GM19099 (cell line): ENCODE results near the gene PES1.
A peak's percentile ranks its signal among the peaks of the same experiment; 100 is the strongest.

Experiments
- POLR2A ChIP-seq: IDR thresholded peaks from 3 replicates; pipeline ENCODE4 v1.6.1; 2011; ENCODE audit warnings: low read depth; ENCODE audit not compliant: insufficient read length; ENCODE audit errors: extremely low read depth

The PES1 gene

DNA sequence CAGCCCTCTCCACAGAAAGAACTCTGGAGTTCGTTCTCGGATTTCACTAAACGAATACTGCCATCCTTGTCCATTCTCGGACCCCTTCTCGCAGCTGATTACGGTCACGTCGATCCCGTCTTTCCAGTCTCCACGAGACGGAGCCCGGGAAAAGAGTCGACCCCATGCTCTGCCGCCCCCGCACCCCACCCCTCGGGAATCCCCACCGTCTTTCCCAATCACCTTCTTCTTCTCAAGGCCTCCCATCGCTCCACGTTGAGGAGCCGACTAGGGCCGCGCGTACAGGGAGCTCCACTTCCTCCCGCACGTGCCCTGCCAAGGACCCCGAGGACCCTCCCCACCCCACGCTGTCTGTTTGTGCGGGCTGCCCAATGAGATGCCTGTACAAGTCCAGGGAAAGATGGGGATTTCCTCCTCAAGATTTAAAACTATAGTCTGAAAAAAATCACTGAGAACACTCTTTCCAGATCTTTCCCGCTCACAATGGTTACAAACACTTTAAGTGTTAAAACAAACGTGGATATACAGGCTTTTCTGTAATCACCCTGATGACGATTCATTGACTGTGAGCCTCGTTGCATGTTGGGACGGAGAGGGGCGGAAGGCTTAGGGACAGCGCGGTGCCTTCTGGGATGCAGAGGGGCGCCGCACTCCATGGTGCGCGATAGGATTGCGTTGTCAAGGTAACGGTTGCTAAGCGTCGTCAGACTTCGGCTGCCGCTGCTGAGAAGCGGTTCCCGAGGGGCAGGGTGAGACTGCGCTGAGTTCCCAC is at the start of gene PES1:
Gene PES1 (minus strand): TSS at position 323 of the 772 bp plus-strand sequence. CDS start 77 bp downstream, at position 246.
- peak; percentile 74 for TF ChIP-seq POLR2A

GRCh38 chr22:30640839-30641430 is 49.2 kb upstream of the PES1 start:
- no peak for TF ChIP-seq POLR2A

- TF ChIP-seq POLR2A, result no peak
Measured at GRCh38 chr22:30640361-30640760, 48.7 kb upstream of the PES1 start.

- no peak for TF ChIP-seq POLR2A
Measured at GRCh38 chr22:30637701-30638114, 46.0 kb upstream of the PES1 start.

DNA sequence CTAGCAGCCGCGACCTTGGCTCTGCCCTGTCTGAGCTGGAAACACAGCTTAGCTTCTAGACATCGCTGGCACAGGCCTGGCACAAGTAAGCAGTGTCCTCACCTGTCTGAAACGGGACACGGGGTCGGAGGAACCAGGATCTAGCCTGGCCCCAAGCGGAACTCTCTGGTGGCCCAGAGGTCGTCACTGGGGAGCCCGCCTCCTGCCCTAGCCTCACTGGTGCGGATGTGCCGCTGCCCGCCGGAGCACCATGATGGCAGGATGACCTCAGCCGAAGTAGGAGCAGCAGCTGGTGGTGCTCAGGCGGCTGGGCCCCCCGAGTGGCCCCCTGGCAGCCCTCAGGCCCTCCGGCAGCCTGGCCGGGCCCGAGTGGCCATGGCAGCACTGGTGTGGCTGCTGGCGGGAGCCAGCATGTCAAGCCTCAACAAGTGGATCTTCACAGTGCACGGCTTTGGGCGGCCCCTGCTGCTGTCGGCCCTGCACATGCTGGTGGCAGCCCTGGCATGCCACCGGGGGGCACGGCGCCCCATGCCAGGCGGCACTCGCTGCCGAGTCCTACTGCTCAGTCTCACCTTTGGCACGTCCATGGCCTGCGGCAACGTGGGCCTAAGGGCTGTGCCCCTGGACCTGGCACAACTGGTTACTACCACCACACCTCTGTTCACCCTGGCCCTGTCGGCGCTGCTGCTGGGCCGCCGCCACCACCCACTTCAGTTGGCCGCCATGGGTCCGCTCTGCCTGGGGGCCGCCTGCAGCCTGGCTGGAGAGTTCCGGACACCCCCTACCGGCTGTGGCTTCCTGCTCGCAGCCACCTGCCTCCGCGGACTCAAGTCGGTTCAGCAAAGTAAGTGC is 44.7 kb upstream of the PES1 start:
- TF ChIP-seq POLR2A, result no peak

DNA sequence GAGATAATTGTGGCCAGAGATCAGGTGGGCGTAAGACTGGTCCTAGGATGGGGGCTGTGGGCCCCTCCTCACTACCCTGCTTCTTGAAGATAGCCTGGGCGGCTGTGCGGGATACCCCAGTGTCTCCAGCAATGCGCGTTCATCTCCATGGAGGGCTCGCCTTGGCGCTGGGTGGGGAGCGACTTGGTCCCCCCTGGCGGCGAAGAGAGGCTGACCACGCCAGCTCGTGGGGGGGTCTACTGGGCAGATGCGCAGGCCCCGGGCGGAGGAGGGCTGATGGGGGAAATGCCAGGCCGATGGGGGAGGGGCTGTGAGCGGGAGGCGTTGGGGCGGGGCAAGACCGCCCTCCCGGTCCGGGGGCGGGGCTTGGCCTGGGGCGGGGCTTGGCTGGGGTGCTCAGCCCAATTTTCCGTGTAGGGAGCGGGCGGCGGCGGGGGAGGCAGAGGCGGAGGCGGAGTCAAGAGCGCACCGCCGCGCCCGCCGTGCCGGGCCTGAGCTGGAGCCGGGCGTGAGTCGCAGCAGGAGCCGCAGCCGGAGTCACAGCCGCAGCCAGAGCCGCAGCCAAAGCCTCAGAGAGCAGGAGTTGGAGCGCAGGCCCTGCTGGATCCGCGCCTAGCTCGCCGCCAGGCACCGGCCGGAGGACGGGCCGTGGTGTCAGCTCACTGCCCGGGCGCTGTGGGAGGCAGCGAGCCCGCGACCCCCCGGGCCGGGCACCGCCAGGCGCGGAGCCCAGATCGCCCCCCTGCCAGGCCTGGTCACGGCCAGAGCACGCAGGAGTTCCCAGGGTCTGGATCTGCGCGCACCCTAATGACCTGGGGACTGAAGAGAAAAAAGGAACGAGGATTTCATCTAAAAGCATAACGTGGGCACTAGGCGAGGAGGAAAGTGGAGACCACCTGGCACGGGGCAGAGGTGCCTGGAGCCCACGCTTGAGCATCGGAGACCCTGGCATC is 43.8 kb upstream of the PES1 start, which contains the start of gene SLC35E4:
Gene SLC35E4 (plus strand): TSS at position 509 of the 953 bp plus-strand sequence. CDS start 670 bp downstream, outside the sequence.
- TF ChIP-seq POLR2A, result peak; percentile 37

- TF ChIP-seq POLR2A, result peak; percentile 21
Measured at GRCh38 chr22:30634471-30635233, 42.9 kb upstream of the PES1 start.

DNA sequence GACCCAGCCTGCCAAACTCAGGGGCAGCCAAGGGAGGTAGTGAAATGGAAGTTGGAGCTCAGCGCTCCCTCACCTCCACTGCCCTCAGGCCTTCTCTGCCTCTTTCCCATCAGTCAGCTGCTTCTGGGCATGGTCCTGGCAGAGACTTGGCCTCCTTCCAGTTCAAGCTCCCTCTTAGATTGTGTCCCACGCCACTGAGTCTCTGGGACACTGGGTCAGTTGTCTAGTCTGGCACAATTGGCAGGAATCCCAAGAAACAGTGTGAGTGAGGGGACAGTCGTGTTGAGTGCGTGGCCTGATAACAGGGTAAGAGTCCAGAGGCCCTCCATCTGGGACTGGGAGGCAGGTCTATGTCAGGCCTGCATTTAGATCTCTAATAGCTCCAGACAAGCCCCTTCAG is 36.8 kb upstream of the PES1 start:
- TF ChIP-seq POLR2A, result no peak

- TF ChIP-seq POLR2A, result no peak
Measured at GRCh38 chr22:30627471-30627870, 35.8 kb upstream of the PES1 start.

DNA sequence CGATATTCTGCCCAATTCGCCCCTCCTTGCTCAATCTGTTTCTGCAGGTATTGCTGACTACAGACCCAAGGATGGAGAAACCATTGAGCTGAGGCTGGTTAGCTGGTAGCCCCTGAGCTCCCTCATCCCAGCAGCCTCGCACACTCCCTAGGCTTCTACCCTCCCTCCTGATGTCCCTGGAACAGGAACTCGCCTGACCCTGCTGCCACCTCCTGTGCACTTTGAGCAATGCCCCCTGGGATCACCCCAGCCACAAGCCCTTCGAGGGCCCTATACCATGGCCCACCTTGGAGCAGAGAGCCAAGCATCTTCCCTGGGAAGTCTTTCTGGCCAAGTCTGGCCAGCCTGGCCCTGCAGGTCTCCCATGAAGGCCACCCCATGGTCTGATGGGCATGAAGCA is 34.7 kb upstream of the PES1 start:
- no peak for TF ChIP-seq POLR2A

DNA sequence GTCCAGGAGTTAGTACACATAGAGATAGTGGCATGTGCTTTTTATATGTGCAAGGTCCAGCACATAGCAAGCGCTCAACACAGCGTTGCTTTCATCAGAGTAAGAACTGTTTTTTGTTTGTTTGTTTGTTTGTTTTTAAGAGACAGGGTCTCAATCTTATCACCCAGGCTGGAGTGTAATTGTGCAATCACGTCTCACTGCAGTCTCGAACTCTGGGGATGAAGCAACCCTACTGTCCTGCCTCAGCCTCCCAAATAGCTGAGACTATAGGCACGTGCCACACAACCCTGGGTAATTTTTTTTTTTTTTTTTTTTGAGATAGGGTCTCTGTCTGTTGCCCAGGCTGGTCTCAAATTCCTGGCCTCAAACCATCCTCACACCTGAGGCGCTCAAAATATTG is 26.1 kb upstream of the PES1 start:
- no peak for TF ChIP-seq POLR2A

DNA sequence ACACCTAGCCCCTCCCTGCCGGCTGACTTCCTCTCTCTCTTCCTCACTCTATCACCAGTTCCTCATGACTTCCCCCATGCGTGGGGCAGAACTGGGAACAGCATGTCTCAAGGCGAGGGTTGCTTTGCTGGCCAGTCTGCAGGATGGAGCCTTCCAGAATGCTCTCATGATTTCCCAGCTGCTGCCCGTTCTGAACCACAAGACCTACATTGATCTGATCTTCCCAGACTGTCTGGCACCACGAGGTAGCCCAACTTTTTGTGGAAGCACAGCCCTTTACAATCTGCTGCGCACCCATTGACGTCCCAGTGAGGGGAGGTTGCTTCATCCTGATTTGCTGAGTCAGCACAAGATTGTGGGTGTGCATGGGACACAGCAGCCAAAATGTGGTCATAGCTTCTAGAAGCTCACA is 23.8 kb upstream of the PES1 start:
- no peak for TF ChIP-seq POLR2A

DNA sequence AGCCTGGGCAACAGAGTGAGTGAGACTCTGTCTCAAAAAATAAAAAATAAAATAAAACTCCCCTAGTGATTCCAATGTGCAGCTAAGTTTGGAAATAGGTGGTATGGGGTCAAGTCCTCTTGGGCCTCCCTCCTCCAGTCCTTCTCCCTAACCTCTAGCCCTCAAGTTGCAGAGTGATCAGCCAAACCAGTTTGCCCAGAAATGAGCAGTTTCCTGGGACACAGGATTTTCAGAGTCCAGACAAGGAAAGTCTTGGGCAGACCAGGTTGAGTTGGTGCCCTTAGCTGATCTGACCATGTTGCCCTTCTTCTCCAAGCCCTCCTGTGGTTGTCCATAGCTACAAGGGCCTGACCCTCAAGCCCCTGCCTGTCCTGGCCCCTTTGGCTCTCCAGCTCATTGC is 23.2 kb upstream of the PES1 start:
- no peak for TF ChIP-seq POLR2A

- TF ChIP-seq POLR2A, result no peak
Measured at GRCh38 chr22:30614268-30614667, 22.6 kb upstream of the PES1 start.

GRCh38 chr22:30612789-30613188 is 21.1 kb upstream of the PES1 start:
- TF ChIP-seq POLR2A, result no peak
